Activated CD4-positive, alpha-beta T cell treated with anti-CD3 and anti-CD28 coated beads for 36 hours (primary cell): ENCODE data around the gene MICU2. TPM values are rescaled to one million over a fixed set of nuclear protein-coding genes. Genes with fewer than 3 reads are reported as not detected.
A peak's percentile ranks its signal among the peaks of the same experiment; 100 is the strongest.

ENCODE experiments used
- ATAC-seq: fragments of 200-7000 bp; cut with Tn5 transposase; one replicate; pipeline ENCODE4 v1.10.0; 2021; ENCODE audit warnings: mild to moderate bottlenecking, moderate library complexity
- CTCF ChIA-PET: fragments of 350-600 bp; sonication (Branson Sonifier 250); formaldehyde crosslinking; loops from one replicate; lab custom pipeline; 2021; ENCODE audit warnings: antibody characterized with exemption; lab: Charles Lee
- POLR2A ChIA-PET: fragments of 350-600 bp; sonication (Branson Sonifier 250); formaldehyde crosslinking; loops from one replicate; lab custom pipeline; 2021; ENCODE audit warnings: antibody characterized with exemption, inconsistent platforms; lab: Charles Lee
- DNase-seq: peaks from one replicate; pipeline ENCODE4 v3.0.0-alpha.2; 2020
- H3K27ac Mint-ChIP-seq: one replicate; pipeline ENCODE4 v1.8.0; 2021; ENCODE audit warnings: mixed read lengths
- H3K27me3 Mint-ChIP-seq: one replicate; pipeline ENCODE4 v1.8.0; 2021; ENCODE audit warnings: mixed read lengths
- H3K36me3 Mint-ChIP-seq: one replicate; pipeline ENCODE4 v1.8.0; 2021; ENCODE audit warnings: low read depth, mixed read lengths
- H3K4me1 Mint-ChIP-seq: one replicate; pipeline ENCODE4 v1.8.0; 2021; ENCODE audit warnings: mixed read lengths
- H3K4me3 Mint-ChIP-seq: one replicate; pipeline ENCODE4 v1.8.0; 2021; ENCODE audit warnings: mild to moderate bottlenecking, moderate library complexity, mixed read lengths
- H3K9me3 Mint-ChIP-seq: one replicate; pipeline ENCODE4 v1.8.0; 2021; ENCODE audit warnings: low read depth, mixed read lengths
- intact Hi-C, 2 experiments: fragments of 100-400 bp; cut with DNase I in 1 of 2; cut with micrococcal nuclease in 1 of 2; formaldehyde crosslinking; loops; one replicate each; pipeline versions ENCODE4 v1.14.2 to v1.15.1; 2022 to 2024; cut with DNase I, micrococcal nuclease
- total RNA-seq, 2 experiments: library from RNA; stranded (reverse); gene quantifications; one replicate each; pipeline ENCODE4 v1.2.3, GENCODE V29; 2021

The MICU2 gene
- total RNA-seq, 2 experiments from 2014 or later, result 28.4 to 28.7 TPM

DNA sequence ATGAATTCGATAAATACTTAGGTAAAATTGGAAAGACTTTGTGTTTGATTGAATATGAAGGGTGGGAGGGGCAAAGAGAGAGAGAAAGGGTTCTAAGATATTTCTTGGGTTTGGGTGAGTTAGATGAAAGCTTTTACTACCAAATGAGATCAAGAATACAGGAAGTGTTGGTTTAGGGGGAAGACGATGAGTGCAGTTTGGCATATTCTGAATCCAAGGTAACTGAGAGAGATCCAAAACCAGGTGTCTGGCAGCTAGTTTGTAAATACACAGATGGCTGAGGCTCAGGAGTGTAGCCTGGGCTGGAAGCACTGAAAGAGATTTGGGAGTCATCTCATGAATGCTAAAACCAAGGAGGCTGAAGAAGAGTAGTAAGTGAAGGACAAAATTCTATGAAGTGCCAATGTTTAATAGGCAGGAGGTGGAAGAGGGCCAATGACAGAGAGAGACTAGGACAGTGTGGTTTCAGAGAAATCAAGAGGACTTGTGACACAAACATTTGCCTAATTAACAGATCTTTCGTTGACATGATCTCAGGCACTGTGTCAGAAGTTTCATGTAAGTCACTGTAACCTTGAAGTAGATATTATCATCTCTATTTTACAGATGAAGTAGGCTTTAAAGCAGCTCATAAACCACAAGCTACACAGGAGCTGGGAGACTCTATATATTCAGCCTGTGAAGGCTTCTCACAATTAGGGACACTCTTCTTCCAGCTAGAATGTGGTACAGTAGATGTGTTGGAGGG is 74.7 kb downstream of the MICU2 start:
- Mint-ChIP-seq H3K27me3 (no peaks in the 10 kb centered on the region), H3K27ac (no peak overlapping the region), H3K9me3 (no peaks in the 10 kb centered on the region), H3K36me3 (peaks cover 7% of the 10 kb centered on the region), H3K4me1 (peaks cover 13% of the 10 kb centered on the region), H3K4me3 (no peak overlapping the region)
- peak; percentile 83 for ATAC-seq
- ChIA-PET CTCF (interaction anchor here (0.7 to 1.4 kb wide), 3 partner anchors 20 to 144 kb away, joined by 3 to 4 read pairs (median 3); no protein-coding TSS in a partner anchor), POLR2A (no interaction called here)
- intact Hi-C loops, result no loop called here
- DNase-seq, result no peak

GRCh38 chr13:21528616-21529015 is 75.4 kb downstream of the MICU2 start:
- peaks cover 13% of the 10 kb centered on the region for H3K4me1 Mint-ChIP-seq
- DNase-seq (no peak), ATAC-seq (no peak)
- no peaks in the 10 kb centered on the region for H3K9me3 Mint-ChIP-seq
- no peaks in the 10 kb centered on the region for H3K27me3 Mint-ChIP-seq
- CTCF ChIA-PET, result interaction anchor here (1.4 kb wide), 1 partner anchor 28 kb away, joined by 3 read pairs; no protein-coding TSS in a partner anchor
- H3K27ac Mint-ChIP-seq, result no peak overlapping the region
- no peak overlapping the region for H3K4me3 Mint-ChIP-seq
- POLR2A ChIA-PET, result no interaction called here
- intact Hi-C loops, result no loop called here
- peaks cover 7% of the 10 kb centered on the region for H3K36me3 Mint-ChIP-seq

DNA sequence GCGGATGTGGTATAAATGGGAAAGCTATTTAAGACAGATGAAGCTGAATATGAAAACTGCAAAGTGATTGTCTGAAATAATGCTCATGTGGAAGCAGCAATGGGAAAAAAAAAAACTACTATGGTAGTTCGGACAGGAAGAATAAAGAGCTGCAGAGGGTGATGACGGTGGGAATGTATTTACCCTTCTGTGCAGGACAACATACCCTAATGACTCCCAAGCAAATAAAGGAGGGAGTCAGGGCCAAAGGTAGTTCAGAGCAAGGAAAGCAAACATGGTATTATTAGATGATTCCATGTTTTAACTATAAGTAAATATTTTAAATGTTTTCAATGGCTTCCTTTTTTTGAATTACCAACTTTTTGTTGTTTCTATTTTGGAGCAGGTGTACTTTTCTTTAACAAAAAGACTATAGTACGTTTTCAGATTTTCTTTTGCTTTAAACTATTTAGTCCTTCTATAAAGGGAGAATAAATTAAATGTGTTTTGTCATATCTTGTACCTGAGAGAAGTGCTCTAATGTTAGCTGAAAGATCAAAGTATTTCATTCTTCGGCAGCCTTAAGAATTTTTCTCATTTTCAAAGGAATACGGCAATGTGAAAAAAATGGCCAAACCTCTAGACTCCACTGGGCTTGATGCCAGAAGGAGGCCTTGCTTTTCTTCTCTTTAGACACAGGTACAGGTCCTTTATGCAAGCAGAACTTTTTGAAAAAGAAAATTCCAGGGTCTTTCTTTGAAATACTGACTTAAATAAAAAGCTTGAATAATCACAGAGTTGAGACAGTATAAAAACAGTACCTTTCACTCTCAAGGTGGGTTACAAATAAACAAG is 77.0 kb downstream of the MICU2 start:
- H3K4me1 Mint-ChIP-seq, result peaks cover 10% of the 10 kb centered on the region
- H3K27ac Mint-ChIP-seq, result no peak overlapping the region
- ATAC-seq (no peak), DNase-seq (no peak)
- H3K27me3 Mint-ChIP-seq, result no peaks in the 10 kb centered on the region
- no peaks in the 10 kb centered on the region for H3K9me3 Mint-ChIP-seq
- no peak overlapping the region for H3K4me3 Mint-ChIP-seq
- peaks cover 7% of the 10 kb centered on the region for H3K36me3 Mint-ChIP-seq
- intact Hi-C loops, result no loop called here
- POLR2A ChIA-PET, result interaction anchor here (0.6 to 0.7 kb wide), 2 partner anchors 20 to 184 kb away, joined by 3 to 4 read pairs; no protein-coding TSS in a partner anchor
- CTCF ChIA-PET, result interaction anchor here (1.1 to 1.4 kb wide), 2 partner anchors 16 kb away, joined by 3 read pairs; no protein-coding TSS in a partner anchor

DNA sequence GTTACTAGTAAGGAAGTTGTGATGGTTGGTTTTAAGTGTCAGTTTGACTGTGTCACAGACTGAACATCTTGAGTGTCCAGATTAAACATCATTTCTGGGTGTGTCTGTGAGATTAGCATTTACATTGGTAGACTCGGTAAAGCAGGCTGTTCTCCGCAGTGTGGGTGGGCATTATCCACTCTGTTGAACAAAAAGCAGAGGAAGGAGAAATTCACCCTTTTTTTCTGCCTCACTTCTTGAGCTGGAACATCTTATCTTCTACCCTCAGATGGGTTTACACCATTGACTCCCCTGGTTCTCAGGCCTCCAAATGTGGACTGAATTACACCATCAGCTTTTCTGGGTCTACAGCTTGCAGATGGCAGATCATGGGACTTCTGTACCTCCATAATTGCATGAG is 81.1 kb downstream of the MICU2 start:
- DNase-seq (no peak), ATAC-seq (no peak)
- ChIA-PET CTCF (no interaction called here), POLR2A (no interaction called here)
- H3K9me3 Mint-ChIP-seq, result no peaks in the 10 kb centered on the region
- peaks cover 21% of the 10 kb centered on the region for H3K36me3 Mint-ChIP-seq
- no peak overlapping the region for H3K4me3 Mint-ChIP-seq
- H3K4me1 Mint-ChIP-seq, result no peaks in the 10 kb centered on the region
- intact Hi-C loops, result no loop called here
- H3K27me3 Mint-ChIP-seq, result no peaks in the 10 kb centered on the region
- no peak overlapping the region for H3K27ac Mint-ChIP-seq

GRCh38 chr13:21522130-21522529 is 81.8 kb downstream of the MICU2 start:
- Mint-ChIP-seq H3K4me3 (no peak overlapping the region), H3K27me3 (no peaks in the 10 kb centered on the region), H3K36me3 (peaks cover 21% of the 10 kb centered on the region), H3K4me1 (no peaks in the 10 kb centered on the region), H3K9me3 (no peaks in the 10 kb centered on the region), H3K27ac (no peak overlapping the region)
- ATAC-seq (no peak), DNase-seq (no peak)
- ChIA-PET POLR2A (no interaction called here), CTCF (interaction anchor here (0.6 to 0.7 kb wide), 2 partner anchors 404 to 1705 kb away, joined by 3 to 5 read pairs; no protein-coding TSS in a partner anchor)
- intact Hi-C loops, result no loop called here

DNA sequence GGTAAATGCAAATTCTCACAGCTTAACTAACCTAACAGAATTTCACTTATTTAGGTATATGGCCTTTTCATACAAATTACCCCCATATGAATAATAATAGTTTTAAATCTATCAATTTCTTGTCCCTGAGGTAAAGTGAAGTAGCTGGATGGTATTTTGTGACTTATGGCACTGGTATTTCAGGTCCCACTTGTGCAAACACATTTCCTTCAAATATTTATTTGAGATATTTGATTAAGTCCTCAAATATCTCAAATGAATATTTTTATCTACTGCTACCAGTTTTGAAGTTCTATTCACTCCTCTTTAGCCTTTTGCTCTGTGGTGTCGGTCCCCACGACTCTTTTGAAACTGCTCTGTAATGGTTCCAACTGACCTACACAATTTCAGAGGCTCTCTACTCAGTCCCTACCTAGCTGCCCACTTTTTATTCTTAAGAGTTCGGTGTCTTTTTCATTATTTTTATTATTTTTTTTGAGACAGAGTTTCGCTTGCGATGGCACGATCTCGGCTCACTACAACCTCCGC is 85.3 kb downstream of the MICU2 start:
- CTCF ChIA-PET, result interaction anchor here (1.1 kb wide), 1 partner anchor 60 kb away, joined by 3 read pairs; no protein-coding TSS in a partner anchor
- Mint-ChIP-seq H3K4me3 (no peak overlapping the region), H3K27ac (no peak overlapping the region), H3K9me3 (no peaks in the 10 kb centered on the region), H3K4me1 (no peaks in the 10 kb centered on the region), H3K27me3 (no peaks in the 10 kb centered on the region), H3K36me3 (peaks cover 21% of the 10 kb centered on the region)
- DNase-seq (no peak), ATAC-seq (no peak)
- intact Hi-C loops, result no loop called here
- POLR2A ChIA-PET, result interaction anchor here (0.6 kb wide), 1 partner anchor 1437 kb away, joined by 3 read pairs; no protein-coding TSS in a partner anchor

- Mint-ChIP-seq H3K27me3 (no peaks in the 10 kb centered on the region), H3K9me3 (no peaks in the 10 kb centered on the region), H3K36me3 (peaks cover 27% of the 10 kb centered on the region), H3K27ac (no peak overlapping the region), H3K4me1 (no peaks in the 10 kb centered on the region), H3K4me3 (no peak overlapping the region)
- CTCF ChIA-PET, result interaction anchor here (0.6 to 1.1 kb wide), 2 partner anchors 61 to 1555 kb away, joined by 3 read pairs; no protein-coding TSS in a partner anchor
- POLR2A ChIA-PET, result no interaction called here
- intact Hi-C loops, result no loop called here
- DNase-seq (no peak), ATAC-seq (no peak)
Observed at GRCh38 chr13:21517576-21517975, 86.4 kb downstream of the MICU2 start.

DNA sequence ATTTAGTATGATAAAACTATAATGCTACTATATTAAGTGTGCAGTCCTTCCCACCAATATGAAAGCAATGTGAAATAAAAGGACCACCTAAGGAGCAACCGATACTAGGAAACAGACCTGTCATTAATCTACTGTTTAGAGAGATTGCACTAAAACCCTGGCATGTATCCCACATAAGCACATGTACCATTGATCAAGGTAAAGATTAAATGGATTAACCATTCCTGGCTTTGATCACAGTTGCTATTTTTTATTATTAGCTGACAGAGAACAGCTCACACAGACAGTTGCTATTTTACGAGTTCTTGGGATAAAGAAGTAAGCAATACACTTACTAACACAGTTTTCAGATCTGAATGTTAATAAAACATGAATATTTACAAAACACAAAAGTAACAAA is 87.2 kb downstream of the MICU2 start:
- Mint-ChIP-seq H3K27ac (no peak overlapping the region), H3K36me3 (peaks cover 29% of the 10 kb centered on the region), H3K27me3 (no peaks in the 10 kb centered on the region), H3K4me3 (no peak overlapping the region), H3K9me3 (no peaks in the 10 kb centered on the region), H3K4me1 (no peaks in the 10 kb centered on the region)
- DNase-seq (no peak), ATAC-seq (no peak)
- CTCF ChIA-PET, result interaction anchor here (0.6 kb wide), 1 partner anchor 1556 kb away, joined by 3 read pairs; no protein-coding TSS in a partner anchor
- POLR2A ChIA-PET, result no interaction called here
- intact Hi-C loops, result no loop called here

DNA sequence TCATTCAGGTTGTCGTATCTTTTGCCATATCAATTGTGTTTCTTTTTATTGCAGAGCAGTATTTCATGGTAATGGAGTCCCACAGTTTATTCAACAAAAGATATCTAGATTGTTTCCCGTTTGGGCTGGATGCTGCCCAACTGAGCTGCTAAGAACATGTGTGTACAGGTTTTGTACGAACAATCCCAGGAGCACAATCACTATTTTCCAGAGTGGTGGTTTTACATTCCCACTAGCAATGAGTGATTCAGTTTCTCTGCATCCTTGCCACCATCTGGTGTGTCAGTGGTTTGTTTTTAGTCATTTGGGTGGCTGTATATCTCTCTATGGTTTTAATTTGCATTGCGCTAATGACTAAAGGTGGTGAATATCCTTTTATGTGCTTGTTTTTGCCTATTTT is 92.1 kb downstream of the MICU2 start:
- Mint-ChIP-seq H3K27ac (no peak overlapping the region), H3K36me3 (peaks cover 27% of the 10 kb centered on the region), H3K9me3 (no peaks in the 10 kb centered on the region), H3K4me3 (no peak overlapping the region), H3K4me1 (no peaks in the 10 kb centered on the region), H3K27me3 (no peaks in the 10 kb centered on the region)
- DNase-seq (no peak), ATAC-seq (no peak)
- ChIA-PET POLR2A (interaction anchor here (0.6 kb wide), 1 partner anchor 739 kb away, joined by 4 read pairs; no protein-coding TSS in a partner anchor), CTCF (no interaction called here)
- intact Hi-C loops, result no loop called here

DNA sequence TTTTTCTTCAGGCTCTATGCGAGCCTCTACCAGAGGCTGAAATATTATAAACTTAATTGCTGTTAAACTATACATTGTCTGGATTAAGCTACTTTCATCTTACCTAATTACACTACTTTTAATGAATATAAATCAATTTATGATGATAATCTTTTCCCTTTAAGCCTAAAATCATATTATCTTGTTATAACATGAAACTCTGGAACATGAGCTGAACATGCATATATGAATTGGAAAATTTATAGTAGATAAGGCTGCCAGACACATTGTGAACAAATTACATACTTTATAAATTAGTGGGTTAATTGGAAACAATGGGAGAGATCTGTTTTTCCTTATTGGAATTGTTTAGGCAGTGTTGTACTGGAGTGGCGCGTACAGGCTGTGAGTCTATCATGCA is 99.6 kb downstream of the MICU2 start:
- ChIA-PET CTCF (no interaction called here), POLR2A (no interaction called here)
- H3K27ac Mint-ChIP-seq, result no peak overlapping the region
- peaks cover 22% of the 10 kb centered on the region for H3K36me3 Mint-ChIP-seq
- H3K4me1 Mint-ChIP-seq, result no peaks in the 10 kb centered on the region
- no peaks in the 10 kb centered on the region for H3K27me3 Mint-ChIP-seq
- intact Hi-C loops, result no loop called here
- DNase-seq (no peak), ATAC-seq (no peak)
- no peaks in the 10 kb centered on the region for H3K9me3 Mint-ChIP-seq
- no peak overlapping the region for H3K4me3 Mint-ChIP-seq

GRCh38 chr13:21501686-21502085 is 102.3 kb downstream of the MICU2 start:
- no peak for DNase-seq
- no peak overlapping the region for H3K4me3 Mint-ChIP-seq
- intact Hi-C loops, result no loop called here
- H3K27me3 Mint-ChIP-seq, result no peaks in the 10 kb centered on the region
- no peaks in the 10 kb centered on the region for H3K4me1 Mint-ChIP-seq
- ATAC-seq, result no peak
- ChIA-PET CTCF (no interaction called here), POLR2A (no interaction called here)
- no peak overlapping the region for H3K27ac Mint-ChIP-seq
- no peaks in the 10 kb centered on the region for H3K9me3 Mint-ChIP-seq
- H3K36me3 Mint-ChIP-seq, result peaks cover 18% of the 10 kb centered on the region
